MCF 10A (cell line): ENCODE measurements around the gene NOP53. TPM values are rescaled to one million over a fixed set of nuclear protein-coding genes. Genes with fewer than 3 reads are reported as not detected.

Source experiments
- BruUV-seq: library from RNA; stranded (reverse); fragments of 400-500 nt; replicated peaks from 2 replicates; lab custom pipeline; 2021; lab: Mats Ljungman, UMichigan
- CTCF ChIA-PET: fragments of 300-600 bp; sonication (Branson Sonifier 250); formaldehyde crosslinking; extraction: SDS; loops from one replicate; lab custom pipeline; 2021; ENCODE audit warnings: antibody characterized with exemption, inconsistent platforms; lab: Yijun Ruan, JAX
- POLR2A ChIA-PET: fragments of 300-600, 350-650 bp; sonication (Branson Sonifier 250); formaldehyde crosslinking; extraction: SDS; loops from one replicate; lab custom pipeline; 2020; ENCODE audit warnings: antibody characterized with exemption, inconsistent platforms; lab: Yijun Ruan, JAX
- DNase-seq: peaks from one replicate; pipeline ENCODE4 v3.0.0-alpha.2; 2018; ENCODE audit not compliant: unreplicated experiment
- H3K27ac Mint-ChIP-seq: one replicate; pipeline ENCODE4 v1.8.0; 2022; ENCODE audit warnings: mild to moderate bottlenecking, low read depth, mixed read lengths; ENCODE audit not compliant: unreplicated experiment
- H3K27me3 Mint-ChIP-seq: one replicate; pipeline ENCODE4 v1.8.0; 2022; ENCODE audit warnings: mixed read lengths; ENCODE audit not compliant: insufficient read depth, unreplicated experiment
- H3K36me3 Mint-ChIP-seq: one replicate; pipeline ENCODE4 v1.8.0; 2022; ENCODE audit warnings: mild to moderate bottlenecking, moderate library complexity, mixed read lengths; ENCODE audit not compliant: insufficient read depth, unreplicated experiment
- H3K4me1 Mint-ChIP-seq: one replicate; pipeline ENCODE4 v1.8.0; 2022; ENCODE audit warnings: mixed read lengths; ENCODE audit not compliant: insufficient read depth, unreplicated experiment
- H3K4me3 Mint-ChIP-seq: one replicate; pipeline ENCODE4 v1.8.0; 2022; ENCODE audit warnings: mild to moderate bottlenecking, moderate library complexity, mixed read lengths; ENCODE audit not compliant: unreplicated experiment
- H3K9me3 Mint-ChIP-seq: one replicate; pipeline ENCODE4 v1.8.0; 2022; ENCODE audit warnings: mixed read lengths; ENCODE audit not compliant: unreplicated experiment
- CTCF ChIP-seq: fragments of 200-600 bp; IDR thresholded peaks from one replicate; pipeline ENCODE4 v1.8.0; 2022; ENCODE audit warnings: antibody characterized with exemption, mild to moderate bottlenecking; ENCODE audit not compliant: unreplicated experiment
- intact Hi-C: fragments of 100-400 bp; cut with micrococcal nuclease; formaldehyde crosslinking; loops from 2 replicates; pipeline ENCODE4 v1.14.1; 2022
- total RNA-seq: library from RNA; stranded (reverse); gene quantifications from 2 replicates; pipeline ENCODE4 v1.2.3, GENCODE V29; 2022

The NOP53 gene
- total RNA-seq, 1 experiment from 2014 or later: 211 TPM

GRCh38 chr19:47698631-47699359 lies 46.6 kb upstream of the NOP53 start:
- no TSS peak for BruUV-seq
- H3K27me3 Mint-ChIP-seq: no peaks in the 10 kb centered on the region
- no peak overlapping the region for H3K27ac Mint-ChIP-seq
- no peaks in the 10 kb centered on the region for H3K9me3 Mint-ChIP-seq
- ChIA-PET POLR2A (interaction anchor here (0.8 to 1.1 kb wide), 5 partner anchors 14 to 188 kb away, joined by 3 to 5 read pairs (median 4); partner anchors contain the start of gene NOP53), CTCF (interaction anchor here (0.5 to 8.2 kb wide), 24 partner anchors 9 to 1083 kb away, joined by 3 to 92 read pairs (median 4); partner anchors contain the start of gene NOP53)
- peaks cover 60% of the 10 kb centered on the region for H3K36me3 Mint-ChIP-seq
- TF ChIP-seq CTCF: no peak
- intact Hi-C loops: loop anchor here (1.0 to 2.0 kb wide), 3 partner anchors 90 to 262 kb away; partner anchors contain the start of genes BICRA and NAPA
- H3K4me3 Mint-ChIP-seq: no peak overlapping the region
- no peaks in the 10 kb centered on the region for H3K4me1 Mint-ChIP-seq
- no peak for DNase-seq

GRCh38 chr19:47699360-47699917 lies 45.9 kb upstream of the NOP53 start:
- Mint-ChIP-seq H3K4me1 (no peaks in the 10 kb centered on the region), H3K27ac (no peak overlapping the region), H3K9me3 (no peaks in the 10 kb centered on the region), H3K27me3 (no peaks in the 10 kb centered on the region), H3K4me3 (no peak overlapping the region), H3K36me3 (peaks cover 63% of the 10 kb centered on the region)
- intact Hi-C loops: loop anchor here (2.0 kb wide), 1 partner anchor 91 kb away; the partner anchor contains the start of gene BICRA
- DNase-seq: peak; percentile 58
- peak; percentile 92 for TF ChIP-seq CTCF
- ChIA-PET CTCF (interaction anchor here (0.6 to 8.2 kb wide), 27 partner anchors 9 to 1082 kb away, joined by 3 to 92 read pairs (median 4); partner anchors contain the start of gene NOP53), POLR2A (interaction anchor here (0.8 to 1.0 kb wide), 3 partner anchors 46 to 271 kb away, joined by 3 to 4 read pairs (median 3); partner anchors contain the start of gene NOP53)
- BruUV-seq: no TSS peak

GRCh38 chr19:47700934-47701716 lies 44.2 kb upstream of the NOP53 start:
- DNase-seq: no peak
- Mint-ChIP-seq H3K27ac (no peak overlapping the region), H3K4me1 (no peaks in the 10 kb centered on the region), H3K36me3 (peaks cover 52% of the 10 kb centered on the region), H3K27me3 (no peaks in the 10 kb centered on the region), H3K4me3 (no peak overlapping the region), H3K9me3 (no peaks in the 10 kb centered on the region)
- ChIA-PET POLR2A (interaction anchor here (0.6 to 1.9 kb wide), 3 partner anchors 18 to 264 kb away, joined by 3 to 4 read pairs (median 3); partner anchors contain the start of gene KPTN), CTCF (interaction anchor here (1.0 to 8.2 kb wide), 3 partner anchors 27 to 266 kb away, joined by 3 to 92 read pairs (median 5); no protein-coding TSS in a partner anchor)
- BruUV-seq: no TSS peak
- no peak for TF ChIP-seq CTCF
- intact Hi-C loops: no loop called here
